Activated T-helper 17 cell treated with anti-CD3 and anti-CD28 coated beads, Interleukin-2, amount 50 U/mL, for 72 hours (primary cell): ENCODE data around the gene PPP1R12A. TPM values are rescaled to one million over a fixed set of nuclear protein-coding genes. Genes with fewer than 3 reads are reported as not detected.
"Not testable (repeated sequence)": the region's sequence is repeated elsewhere in the genome, so short reads cannot be mapped to it uniquely, and the experiment has no call there.

Source experiments
- ATAC-seq: fragments of 150-1000 bp; cut with Tn5 transposase; replicated peaks from 2 replicates; pipeline ENCODE4 v1.10.0; 2021; ENCODE audit warnings: mild to moderate bottlenecking, moderate library complexity
- H3K27ac Mint-ChIP-seq: one replicate; pipeline ENCODE4 v1.8.0; 2022; ENCODE audit warnings: mixed read lengths
- H3K27me3 Mint-ChIP-seq: one replicate; pipeline ENCODE4 v1.8.0; 2022; ENCODE audit warnings: mixed read lengths
- H3K36me3 Mint-ChIP-seq: one replicate; pipeline ENCODE4 v1.8.0; 2022; ENCODE audit warnings: low read depth, mild to moderate bottlenecking, mixed read lengths
- H3K4me1 Mint-ChIP-seq: one replicate; pipeline ENCODE4 v1.8.0; 2022; ENCODE audit warnings: mixed read lengths
- H3K4me3 Mint-ChIP-seq: one replicate; pipeline ENCODE4 v1.8.0; 2022; ENCODE audit warnings: mild to moderate bottlenecking, mixed read lengths
- H3K9me3 Mint-ChIP-seq: one replicate; pipeline ENCODE4 v1.8.0; 2022; ENCODE audit warnings: mixed read lengths
- total RNA-seq, 2 donors: library from RNA; stranded (reverse); gene quantifications; one replicate each; pipeline ENCODE4 v1.2.3, GENCODE V29; 2022

Gene PPP1R12A
- total RNA-seq, 2 donors from 2014 or later, result 90.7 to 92.5 TPM

DNA sequence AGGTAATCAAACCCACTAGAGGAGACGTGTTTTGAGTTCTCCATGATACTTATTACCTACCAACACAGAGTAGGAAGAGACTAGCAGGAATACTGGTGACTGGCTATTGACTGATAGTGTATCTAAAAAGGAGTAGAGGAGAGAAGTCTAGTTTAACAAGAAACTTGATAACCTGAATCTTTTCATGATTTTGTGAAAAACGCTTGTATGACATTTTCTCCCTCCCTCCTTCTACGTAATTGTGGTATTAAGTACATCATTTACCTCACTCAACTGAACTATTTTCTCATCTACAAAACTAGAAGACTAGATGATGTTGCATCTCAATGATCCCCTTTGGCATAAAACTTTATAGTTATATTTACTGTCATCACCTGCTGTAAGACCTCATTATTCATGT lies 107.4 kb downstream of the PPP1R12A start:
- Mint-ChIP-seq H3K4me1 (peaks cover 3% of the 10 kb centered on the region), H3K36me3 (peaks cover 77% of the 10 kb centered on the region), H3K4me3 (no peak overlapping the region), H3K9me3 (no peaks in the 10 kb centered on the region), H3K27ac (no peak overlapping the region), H3K27me3 (no peaks in the 10 kb centered on the region)
- ATAC-seq, result no peak

DNA sequence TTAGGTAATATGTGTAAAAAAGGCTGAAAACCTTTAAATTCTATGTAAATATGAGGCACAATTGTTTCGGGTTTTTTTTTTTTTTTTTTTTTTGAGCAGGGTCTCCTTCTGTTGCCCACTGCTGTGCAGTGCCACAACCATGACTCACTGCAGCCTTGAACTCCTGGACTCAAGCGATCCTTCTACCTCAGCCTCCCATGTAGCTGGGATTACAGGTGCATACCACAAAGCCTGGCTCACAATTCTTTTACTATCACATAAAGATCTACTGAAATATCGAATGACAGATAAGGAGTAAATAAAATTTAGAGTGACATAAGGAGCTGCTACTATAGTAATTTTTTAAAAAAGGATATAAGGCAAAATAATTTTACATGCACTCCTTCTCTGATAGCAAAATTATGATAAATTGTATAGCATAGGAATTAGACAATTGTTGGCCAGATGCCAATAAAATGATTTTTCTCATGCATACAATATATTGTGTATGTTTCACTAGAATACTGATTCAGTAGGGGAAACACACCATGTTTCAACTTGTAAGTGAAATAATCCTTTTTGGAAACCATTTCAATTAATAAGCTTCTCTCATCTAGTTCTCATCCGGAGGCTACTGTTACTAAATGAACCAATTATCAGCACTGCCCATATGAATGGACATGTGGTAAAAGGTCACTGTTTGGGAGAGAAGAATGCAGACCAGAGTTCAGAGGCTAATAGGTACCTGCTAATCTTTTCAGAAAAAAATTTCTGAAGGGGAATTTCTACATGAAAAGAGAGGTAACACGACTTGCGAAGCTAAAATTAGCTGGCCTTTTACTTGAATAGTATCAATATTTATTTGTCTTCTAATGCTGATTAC lies 108.4 kb downstream of the PPP1R12A start:
- Mint-ChIP-seq H3K9me3 (no peaks in the 10 kb centered on the region), H3K4me1 (peaks cover 3% of the 10 kb centered on the region), H3K36me3 (peaks cover 77% of the 10 kb centered on the region), H3K4me3 (no peak overlapping the region), H3K27ac (no peak overlapping the region), H3K27me3 (no peaks in the 10 kb centered on the region)
- no peak for ATAC-seq

DNA sequence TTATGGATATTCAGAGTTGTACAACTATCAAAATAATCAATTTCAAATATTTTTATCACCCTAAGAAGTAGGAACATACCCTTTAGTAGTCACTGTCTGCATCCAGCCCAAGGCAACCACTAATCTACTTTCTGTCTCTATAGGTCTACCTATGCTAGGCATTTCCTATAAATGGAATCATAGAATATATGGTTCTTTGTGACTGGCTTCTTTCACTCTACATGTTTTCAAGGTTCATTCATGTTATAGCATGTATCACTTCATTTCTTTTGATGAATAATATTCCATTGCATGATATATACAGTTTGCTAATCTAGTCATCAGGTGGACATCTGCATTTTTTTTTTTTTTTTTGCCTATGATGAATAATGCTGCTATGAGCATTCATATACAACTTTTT lies 112.4 kb downstream of the PPP1R12A start:
- no peaks in the 10 kb centered on the region for H3K27me3 Mint-ChIP-seq
- no peak for ATAC-seq
- H3K27ac Mint-ChIP-seq, result no peak overlapping the region

DNA sequence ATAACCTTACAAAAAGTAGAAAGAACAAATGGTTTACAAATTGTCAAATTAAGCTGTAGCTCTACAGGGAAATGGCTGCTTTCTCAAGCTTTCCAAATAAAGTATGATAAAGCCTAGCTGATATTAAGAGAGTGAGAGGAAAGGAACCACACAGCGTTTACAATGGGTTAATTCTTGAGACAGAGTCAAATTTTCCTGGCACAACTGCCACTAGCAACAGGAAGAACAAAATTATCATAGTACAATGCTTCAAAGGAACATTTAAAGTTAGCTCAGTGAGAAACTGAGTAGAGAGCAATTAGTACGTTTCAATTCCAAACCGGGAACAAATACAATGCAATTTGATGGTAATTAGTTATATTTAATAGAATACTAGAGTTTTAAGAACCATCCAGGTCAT lies 116.0 kb downstream of the PPP1R12A start:
- H3K36me3 Mint-ChIP-seq, result peaks cover 92% of the 10 kb centered on the region
- ATAC-seq, result no peak
- no peaks in the 10 kb centered on the region for H3K27me3 Mint-ChIP-seq
- H3K9me3 Mint-ChIP-seq, result no peaks in the 10 kb centered on the region
- H3K4me1 Mint-ChIP-seq, result peaks cover 8% of the 10 kb centered on the region
- H3K27ac Mint-ChIP-seq, result no peak overlapping the region
- no peak overlapping the region for H3K4me3 Mint-ChIP-seq

More for the DNA sequence above, 112.4 kb downstream of the PPP1R12A start:
- Mint-ChIP-seq H3K4me3 (no peak overlapping the region), H3K9me3 (no peaks in the 10 kb centered on the region), H3K4me1 (peaks cover 3% of the 10 kb centered on the region), H3K36me3 (peaks cover 80% of the 10 kb centered on the region)

DNA sequence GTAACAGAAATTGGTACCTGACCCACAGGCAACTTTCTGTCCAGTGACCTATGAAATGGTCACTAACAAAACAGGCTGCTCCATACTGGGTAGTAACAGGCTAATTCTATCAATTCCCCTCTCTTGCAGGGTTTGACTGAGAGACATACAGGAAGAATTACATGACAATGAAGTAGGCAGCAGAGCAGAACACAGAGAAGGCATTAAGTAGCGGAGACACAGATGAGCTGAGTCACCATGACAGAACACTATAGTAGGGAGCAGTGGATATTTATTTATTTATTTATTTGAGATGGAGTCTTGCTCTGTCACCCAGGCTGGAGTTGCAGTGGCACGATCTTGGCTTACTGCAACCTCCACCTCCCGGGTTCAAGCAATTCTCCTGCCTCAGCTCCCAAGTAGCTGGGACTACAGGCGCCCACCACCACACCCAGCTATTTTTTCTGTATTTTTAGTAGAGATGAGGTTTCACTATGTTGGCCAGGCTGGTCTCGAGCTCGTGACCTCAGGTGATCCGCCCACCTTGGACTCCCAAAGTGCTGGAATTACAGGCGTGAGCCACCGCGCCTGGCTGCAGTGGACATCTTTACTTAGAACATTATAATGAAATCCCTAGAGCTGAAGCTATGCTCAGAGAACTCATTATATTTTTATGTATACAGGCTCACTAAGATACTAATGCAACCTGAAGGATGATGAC lies 150.4 kb downstream of the PPP1R12A start:
- not testable (repeated sequence) for H3K9me3 Mint-ChIP-seq, ATAC-seq, H3K4me3 Mint-ChIP-seq, H3K27ac Mint-ChIP-seq, H3K27me3 Mint-ChIP-seq, H3K4me1 Mint-ChIP-seq
- H3K36me3 Mint-ChIP-seq, result peaks cover 96% of the 10 kb centered on the region

DNA sequence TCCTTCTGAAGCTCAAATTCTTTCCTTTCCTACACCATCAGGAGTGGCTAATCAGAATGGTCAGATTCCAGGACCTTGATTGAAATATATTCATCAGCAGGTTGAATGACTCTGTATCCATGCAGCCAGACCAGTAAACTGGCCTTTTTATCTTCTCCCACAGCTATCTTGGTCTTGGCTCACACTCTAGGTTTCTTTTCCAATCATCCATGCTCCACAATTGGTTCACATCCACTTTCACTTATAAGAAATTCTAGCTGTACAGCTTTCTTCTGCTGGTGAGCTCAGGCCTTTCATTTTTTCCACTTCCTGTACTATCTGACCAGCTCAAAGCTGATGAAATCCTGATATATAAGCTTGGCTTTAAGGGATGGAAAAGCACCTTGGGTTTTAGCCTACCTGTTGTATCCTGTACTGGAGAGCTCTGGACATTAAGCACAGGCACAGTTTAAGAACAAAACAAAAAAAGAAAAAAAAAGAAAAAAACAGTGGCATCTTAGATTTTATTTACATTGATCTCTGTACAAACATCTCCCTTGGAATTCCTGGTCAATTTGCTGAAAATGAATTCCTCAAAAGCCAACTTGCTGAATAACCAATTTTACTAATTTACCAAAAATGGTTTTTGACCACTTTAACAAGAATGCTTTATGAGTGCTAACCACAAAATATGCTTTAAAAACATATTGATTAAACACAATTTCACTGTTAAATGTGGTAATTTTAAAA lies 152.6 kb downstream of the PPP1R12A start:
- H3K9me3 Mint-ChIP-seq, result no peaks in the 10 kb centered on the region
- no peak for ATAC-seq
- peaks cover 96% of the 10 kb centered on the region for H3K36me3 Mint-ChIP-seq
- no peaks in the 10 kb centered on the region for H3K4me1 Mint-ChIP-seq
- no peak overlapping the region for H3K4me3 Mint-ChIP-seq
- no peaks in the 10 kb centered on the region for H3K27me3 Mint-ChIP-seq
- H3K27ac Mint-ChIP-seq, result no peak overlapping the region

DNA sequence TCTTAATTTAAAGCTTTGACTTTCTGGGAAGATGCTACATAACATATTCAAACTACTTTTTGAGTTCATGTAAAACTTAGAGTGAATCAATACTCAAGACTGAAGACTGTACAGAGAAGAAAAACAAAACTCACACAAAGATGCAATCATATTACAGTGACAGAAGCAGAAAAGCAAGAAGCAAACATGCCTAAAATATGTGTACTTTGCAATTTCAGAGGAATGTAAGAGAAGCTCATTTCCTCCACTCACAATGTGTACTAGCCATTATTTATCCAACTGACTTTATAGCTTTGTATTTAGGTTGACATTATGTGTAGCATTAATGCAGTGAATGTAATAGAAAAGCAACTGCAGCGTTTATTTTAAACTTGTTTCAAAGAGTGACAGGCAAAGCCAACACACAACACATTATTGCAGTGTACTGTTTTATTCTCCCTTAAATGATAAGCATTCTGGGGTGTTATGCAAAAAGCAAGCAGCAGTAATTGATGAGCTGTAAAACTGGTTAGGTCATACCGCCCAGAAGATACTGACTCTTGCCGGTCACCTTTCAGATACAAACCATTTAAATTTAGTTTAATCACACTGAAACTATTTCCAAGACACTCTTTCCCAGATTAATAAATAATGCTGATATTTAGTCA lies 156.0 kb downstream of the PPP1R12A start:
- no peaks in the 10 kb centered on the region for H3K4me1 Mint-ChIP-seq
- H3K36me3 Mint-ChIP-seq, result peaks cover 94% of the 10 kb centered on the region
- no peak overlapping the region for H3K4me3 Mint-ChIP-seq
- no peak for ATAC-seq
- H3K27ac Mint-ChIP-seq, result no peak overlapping the region
- no peaks in the 10 kb centered on the region for H3K27me3 Mint-ChIP-seq
- H3K9me3 Mint-ChIP-seq, result no peaks in the 10 kb centered on the region

DNA sequence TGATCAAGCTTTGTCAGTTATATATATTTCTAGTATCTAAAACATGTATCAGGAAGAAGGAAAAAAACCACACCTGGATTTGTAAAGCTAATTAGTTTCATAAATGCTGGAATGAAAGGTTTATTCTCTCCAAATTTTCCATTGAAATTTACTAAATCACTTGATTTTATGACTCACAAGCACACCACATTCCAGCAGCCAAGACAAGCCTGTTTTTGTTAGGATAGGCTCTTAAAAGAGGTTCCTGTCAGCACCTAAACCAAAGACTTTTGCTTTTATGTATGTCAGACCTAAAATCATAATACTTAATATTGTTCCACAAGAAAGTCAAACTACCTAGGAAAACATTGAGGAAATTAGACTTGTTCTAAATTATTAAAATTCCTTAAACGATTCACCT lies 158.8 kb downstream of the PPP1R12A start:
- Mint-ChIP-seq H3K4me1 (no peaks in the 10 kb centered on the region), H3K27ac (no peak overlapping the region), H3K27me3 (no peaks in the 10 kb centered on the region), H3K4me3 (no peak overlapping the region), H3K9me3 (no peaks in the 10 kb centered on the region), H3K36me3 (peaks cover 74% of the 10 kb centered on the region)
- ATAC-seq, result no peak

DNA sequence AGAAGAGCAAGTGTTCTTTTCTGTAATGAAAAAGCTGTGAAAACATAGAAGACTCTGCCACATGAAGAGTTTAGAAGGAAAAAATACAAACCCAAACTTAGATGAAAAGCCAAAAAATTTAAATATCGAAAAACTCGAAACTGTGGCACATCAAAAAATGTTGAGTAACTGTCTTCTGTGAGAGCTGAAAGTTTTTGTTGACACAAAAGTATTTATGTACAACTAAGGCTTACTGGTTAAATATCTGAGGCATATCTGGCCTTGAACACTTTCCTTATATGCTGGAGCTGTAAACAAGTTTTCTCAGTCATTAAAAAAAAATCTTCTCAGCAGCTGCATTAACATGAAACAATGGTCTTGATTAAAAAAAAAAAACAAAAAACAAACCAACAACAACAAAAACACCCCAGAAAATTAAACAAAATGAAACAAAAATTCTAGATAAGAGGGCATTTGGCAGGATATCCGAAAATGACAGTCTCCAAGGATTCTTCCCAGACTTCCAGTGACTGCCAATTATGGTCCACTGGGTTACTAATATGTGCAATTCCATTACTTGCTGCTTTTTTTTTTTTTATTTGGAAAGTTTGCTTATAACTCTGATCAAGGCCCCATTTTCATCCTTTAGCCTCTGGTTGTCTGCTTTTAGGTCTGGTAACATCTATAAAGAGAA lies 159.4 kb downstream of the PPP1R12A start:
- peaks cover 74% of the 10 kb centered on the region for H3K36me3 Mint-ChIP-seq
- H3K4me1 Mint-ChIP-seq, result no peaks in the 10 kb centered on the region

DNA sequence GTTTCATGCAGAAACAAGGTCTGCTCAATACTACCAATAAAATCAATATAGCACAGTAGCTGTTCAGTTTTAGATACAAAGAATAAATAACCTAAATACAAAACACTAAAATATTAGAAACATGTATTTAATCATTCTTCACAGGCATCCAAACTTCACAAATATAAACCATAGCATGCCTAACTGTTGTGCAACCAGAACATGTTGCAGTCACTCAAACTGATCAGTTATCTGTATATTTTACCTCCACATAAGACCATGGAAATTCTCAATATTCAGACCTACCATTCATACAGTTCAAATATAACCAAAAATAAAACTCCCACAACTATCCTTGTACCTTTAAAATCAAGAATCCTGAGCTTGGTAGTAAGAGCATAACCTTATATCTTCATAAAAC lies 161.0 kb downstream of the PPP1R12A start:
- no peaks in the 10 kb centered on the region for H3K27me3 Mint-ChIP-seq
- no peak overlapping the region for H3K27ac Mint-ChIP-seq
- no peak overlapping the region for H3K4me3 Mint-ChIP-seq
- ATAC-seq, result no peak
- H3K4me1 Mint-ChIP-seq, result no peaks in the 10 kb centered on the region
- peaks cover 58% of the 10 kb centered on the region for H3K36me3 Mint-ChIP-seq
- no peaks in the 10 kb centered on the region for H3K9me3 Mint-ChIP-seq

More for the DNA sequence above, 159.4 kb downstream of the PPP1R12A start:
- no peak overlapping the region for H3K27ac Mint-ChIP-seq
- no peak overlapping the region for H3K4me3 Mint-ChIP-seq
- no peak for ATAC-seq
- H3K27me3 Mint-ChIP-seq, result no peaks in the 10 kb centered on the region
- H3K9me3 Mint-ChIP-seq, result no peaks in the 10 kb centered on the region

DNA sequence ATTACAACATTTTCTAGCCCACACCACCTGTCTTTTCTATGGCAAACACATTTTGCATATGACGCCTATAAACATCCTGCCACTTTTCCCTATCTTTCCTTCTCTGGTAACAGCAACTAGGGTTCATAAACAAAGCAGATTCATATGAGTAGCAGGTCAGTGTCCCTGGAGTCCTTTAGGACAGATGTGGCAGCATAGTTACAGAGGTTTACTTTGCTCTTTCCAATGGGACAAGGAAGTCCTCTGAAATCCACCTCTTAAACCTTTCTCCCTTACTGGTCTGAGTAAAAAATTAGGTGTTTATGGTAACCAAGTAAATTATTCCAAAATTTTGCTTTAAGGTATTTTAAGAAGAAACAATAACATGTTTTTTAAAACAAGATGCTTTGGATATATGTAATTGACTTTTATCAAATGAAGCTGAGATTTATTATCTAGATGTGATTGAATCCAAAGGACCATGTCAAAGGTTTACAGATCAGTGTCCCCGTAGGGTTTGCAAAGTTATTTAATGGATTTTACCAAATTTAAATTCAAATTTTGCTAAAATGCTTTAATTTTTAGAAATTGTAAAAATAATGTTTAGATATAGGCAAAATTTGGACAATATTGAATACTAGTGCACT lies 164.9 kb downstream of the PPP1R12A start:
- H3K27me3 Mint-ChIP-seq, result no peaks in the 10 kb centered on the region
- H3K4me3 Mint-ChIP-seq, result no peak overlapping the region
- no peak overlapping the region for H3K27ac Mint-ChIP-seq
- H3K9me3 Mint-ChIP-seq, result no peaks in the 10 kb centered on the region
- peaks cover 21% of the 10 kb centered on the region for H3K36me3 Mint-ChIP-seq
- ATAC-seq, result no peak
- H3K4me1 Mint-ChIP-seq, result no peaks in the 10 kb centered on the region

DNA sequence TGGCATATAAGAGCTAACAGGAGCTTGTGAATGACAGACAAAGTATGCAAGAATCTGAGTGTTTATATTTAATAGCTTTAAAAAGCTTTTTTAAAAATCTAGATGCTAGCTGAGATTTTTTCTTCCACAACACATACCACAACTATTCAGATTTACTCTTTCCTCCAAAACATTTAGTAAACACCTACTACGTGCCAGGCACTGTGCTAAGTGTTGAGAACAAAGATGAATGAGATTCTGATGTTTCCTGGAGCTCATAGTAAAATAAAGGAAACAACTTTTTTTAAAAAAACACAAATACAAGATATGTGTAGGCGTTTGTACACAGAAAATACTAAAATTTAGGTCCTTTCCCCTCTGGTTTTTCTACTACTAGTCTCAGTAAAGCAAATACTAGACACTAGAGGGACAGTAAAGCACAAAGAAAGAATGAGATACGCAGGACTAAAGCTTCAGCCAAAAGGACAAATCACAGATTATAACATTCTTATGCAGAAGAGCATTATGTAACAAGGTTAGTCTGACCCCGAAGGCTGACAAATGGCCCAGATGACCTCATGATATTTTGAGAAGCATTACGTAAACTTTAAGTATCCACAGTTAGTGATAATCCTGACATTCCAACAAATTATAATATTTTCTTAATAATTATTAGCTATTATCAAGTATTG lies 165.6 kb downstream of the PPP1R12A start:
- H3K36me3 Mint-ChIP-seq, result peaks cover 15% of the 10 kb centered on the region
- H3K4me1 Mint-ChIP-seq, result no peaks in the 10 kb centered on the region
- no peaks in the 10 kb centered on the region for H3K27me3 Mint-ChIP-seq
- no peaks in the 10 kb centered on the region for H3K9me3 Mint-ChIP-seq
- ATAC-seq, result no peak
- H3K4me3 Mint-ChIP-seq, result no peak overlapping the region
- no peak overlapping the region for H3K27ac Mint-ChIP-seq
